Transverse colon (tissue), 3 donors: ENCODE data around the gene AGPAT2.

Experiments
- POLR2A ChIP-seq: fragments of 450-650 bp; IDR thresholded peaks from one replicate; pipeline ENCODE4 v1.6.1; 2016; ENCODE audit warnings: antibody characterized with exemption, mild to moderate bottlenecking, moderate library complexity
- TF ChIP-seq, protein P1 (sequence below), 5 experiments: fragments of 200-600 bp in 3 of 5; fragments of 450-650 bp in 2 of 5; sonication (generic) in 3 of 5; IDR thresholded peaks; 1 replicate in 2 of 5; 2 replicates in 3 of 5; pipeline ENCODE4 v1.5.1; 2016 to 2017; ENCODE audit warnings: antibody characterized with exemption in 5 of 5, inconsistent platforms in 3 of 5, mild to moderate bottlenecking in 2 of 5, moderate library complexity in 1 of 5

DNA sequence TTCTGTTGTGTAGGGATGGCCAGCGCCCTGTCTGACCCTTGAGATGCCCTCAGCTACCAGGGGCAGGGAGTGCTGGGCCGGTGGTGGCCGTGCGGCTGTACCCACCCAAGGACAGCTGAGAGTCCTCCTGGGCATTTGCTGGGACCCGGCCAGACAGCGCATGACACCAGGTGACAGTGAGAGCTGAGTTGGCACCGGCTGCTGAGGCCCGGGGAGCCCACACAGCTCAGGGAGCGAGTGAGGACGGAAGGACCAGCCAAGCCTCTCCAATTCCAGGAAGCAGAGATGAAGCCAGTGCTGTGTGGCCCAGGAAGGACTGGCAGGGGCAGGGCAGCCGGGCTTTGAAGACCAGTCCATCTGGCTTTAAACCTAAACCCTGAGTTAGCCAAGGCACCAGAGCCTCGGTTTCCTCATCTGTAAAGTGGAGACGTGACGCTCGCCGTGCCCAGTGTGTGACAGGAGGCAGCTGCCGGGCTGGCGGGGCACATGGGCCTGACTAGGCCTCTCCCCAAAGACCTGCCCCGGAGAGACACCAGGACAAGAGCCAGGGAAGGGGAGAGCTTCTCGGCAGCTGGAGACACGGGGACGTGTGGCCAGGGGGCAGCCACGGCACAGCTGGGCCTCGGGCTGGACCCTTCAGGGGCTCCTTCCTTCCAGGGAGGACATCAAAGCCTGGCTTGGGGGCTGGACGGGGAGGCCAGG lies 3.0 kb upstream of the AGPAT2 start:
- TF ChIP-seq, protein P1, sequence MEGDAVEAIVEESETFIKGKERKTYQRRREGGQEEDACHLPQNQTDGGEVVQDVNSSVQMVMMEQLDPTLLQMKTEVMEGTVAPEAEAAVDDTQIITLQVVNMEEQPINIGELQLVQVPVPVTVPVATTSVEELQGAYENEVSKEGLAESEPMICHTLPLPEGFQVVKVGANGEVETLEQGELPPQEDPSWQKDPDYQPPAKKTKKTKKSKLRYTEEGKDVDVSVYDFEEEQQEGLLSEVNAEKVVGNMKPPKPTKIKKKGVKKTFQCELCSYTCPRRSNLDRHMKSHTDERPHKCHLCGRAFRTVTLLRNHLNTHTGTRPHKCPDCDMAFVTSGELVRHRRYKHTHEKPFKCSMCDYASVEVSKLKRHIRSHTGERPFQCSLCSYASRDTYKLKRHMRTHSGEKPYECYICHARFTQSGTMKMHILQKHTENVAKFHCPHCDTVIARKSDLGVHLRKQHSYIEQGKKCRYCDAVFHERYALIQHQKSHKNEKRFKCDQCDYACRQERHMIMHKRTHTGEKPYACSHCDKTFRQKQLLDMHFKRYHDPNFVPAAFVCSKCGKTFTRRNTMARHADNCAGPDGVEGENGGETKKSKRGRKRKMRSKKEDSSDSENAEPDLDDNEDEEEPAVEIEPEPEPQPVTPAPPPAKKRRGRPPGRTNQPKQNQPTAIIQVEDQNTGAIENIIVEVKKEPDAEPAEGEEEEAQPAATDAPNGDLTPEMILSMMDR (IDR thresholded peaks at IDR 0.05): no peak
- no peak for TF ChIP-seq POLR2A
